ENCODE measurements around the gene TBX10.
"Not testable (repeated sequence)": the region's sequence is repeated elsewhere in the genome, so short reads cannot be mapped to it uniquely, and the experiment has no call there.

GRCh38 chr11:67597458-67597857, 42.1 kb downstream of the TBX10 start:
- not testable (repeated sequence) for TF ChIP-seq CTCF (conservative IDR thresholded peaks at IDR 0.05; ENCODE audit: low read depth, low read length); EZH2 (IDR thresholded peaks at IDR 0.05; ENCODE audit: borderline replicate concordance, low read depth, low read length, poor library complexity, severe bottlenecking)

Measured in A673 (cell line).